HCT116 (cell line): ENCODE measurements around the gene ABL1. TPM values are rescaled to one million over a fixed set of nuclear protein-coding genes. Genes with fewer than 3 reads are reported as not detected.

Experiments used
- ATAC-seq: fragments of 200-7000 bp; cut with Tn5 transposase; 2 replicates; pipeline ENCODE4 v1.9.1; 2020; ENCODE audit warnings: mild to moderate bottlenecking, moderate library complexity
- BruUV-seq: library from RNA; stranded (reverse); fragments of 400-500 nt; replicated peaks from 2 replicates; lab custom pipeline; 2021; lab: Mats Ljungman, UMichigan
- CTCF ChIA-PET: fragments of 300-600 bp; sonication (Branson Sonifier 250); formaldehyde crosslinking; loops from one replicate; lab custom pipeline; 2021; ENCODE audit warnings: antibody characterized with exemption; lab: Charles Lee
- POLR2A ChIA-PET: fragments of 300-600, 350-600 bp; sonication (Branson Sonifier 250); formaldehyde crosslinking; loops from one replicate; lab custom pipeline; 2021; ENCODE audit warnings: antibody characterized with exemption; lab: Charles Lee
- RAD21 ChIA-PET, 2 experiments: fragments of 300-600 bp; sonication (Branson Sonifier 250); formaldehyde crosslinking; loops; one replicate each; lab custom pipeline; 2023; ENCODE audit warnings: low total read pairs in 2 of 2; ENCODE audit not compliant: uncharacterized antibody in 2 of 2, unreplicated experiment in 2 of 2, low non-redundant PET in 1 of 2; lab: Charles Lee
- DNase-seq: peaks from one replicate; pipeline ENCODE4 v3.0.0-alpha.2; 2010; ENCODE audit warnings: low read depth, low spot score
- H2AFZ ChIP-seq: fragments of 200-600 bp; shearing (Covaris generic), sonication (generic); 2 replicates; pipeline ENCODE4 v1.6.1; 2017; ENCODE audit warnings: low read depth, mixed run types, mixed read lengths, antibody characterized with exemption, low read length; ENCODE audit not compliant: poor library complexity, severe bottlenecking
- H3K27ac ChIP-seq: 2 replicates; pipeline ENCODE4 v1.5.1; 2012; ENCODE audit warnings: low read depth, low read length
- H3K27me3 ChIP-seq: fragments of 200-600 bp; sonication (generic); 2 replicates; pipeline ENCODE4 v1.6.1; 2016; ENCODE audit warnings: mixed run types, low read length, mixed read lengths; ENCODE audit not compliant: insufficient read depth
- H3K36me3 ChIP-seq, 2 experiments: fragments of 200-500 bp in 1 of 2; fragments of 200-600 bp in 1 of 2; sonication (Bioruptor generic) in 1 of 2; sonication (generic) in 1 of 2; 2 replicates each; pipeline versions ENCODE4 v1.5.1 to v1.6.1; 2014 to 2016; ENCODE audit warnings: low read length in 2 of 2, inconsistent platforms in 1 of 2, mixed read lengths in 1 of 2, mixed run types in 1 of 2; ENCODE audit not compliant: insufficient read depth in 2 of 2, control insufficient read depth in 1 of 2
- H3K4me1 ChIP-seq, 2 experiments: fragments of 200-600 bp in 1 of 2; sonication (generic) in 1 of 2; 2 replicates each; pipeline versions ENCODE4 v1.5.1 to v1.6.1; 2012 to 2017; ENCODE audit warnings: low read length in 2 of 2, inconsistent platforms in 1 of 2, mild to moderate bottlenecking in 1 of 2, mixed read lengths in 1 of 2, mixed run types in 1 of 2, moderate library complexity in 1 of 2; ENCODE audit not compliant: insufficient read depth in 2 of 2, control insufficient read depth in 1 of 2
- H3K4me2 ChIP-seq: fragments of 200-600 bp; sonication (generic); 2 replicates; pipeline ENCODE4 v1.6.1; 2017; ENCODE audit warnings: mixed run types, low read length, mixed read lengths
- H3K4me3 ChIP-seq, 2 experiments: fragments of 200-600 bp in 1 of 2; sonication (generic) in 1 of 2; replicated peaks in 1 of 2; 2 replicates each; pipeline ENCODE4 v1.5.1; 2011 to 2016; ENCODE audit warnings: low read length in 2 of 2, control low read depth in 1 of 2, low read depth in 1 of 2, mild to moderate bottlenecking in 1 of 2, mixed read lengths in 1 of 2, mixed run types in 1 of 2
- H3K79me2 ChIP-seq: fragments of 200-600 bp; sonication (generic); 2 replicates; pipeline ENCODE4 v1.6.1; 2017; ENCODE audit warnings: mild to moderate bottlenecking, mixed run types, low read length, moderate library complexity, mixed read lengths; ENCODE audit not compliant: insufficient read depth
- H3K9ac ChIP-seq: fragments of 200-600 bp; sonication (generic); 2 replicates; pipeline ENCODE4 v1.6.1; 2016; ENCODE audit warnings: low read length, mixed read lengths
- H3K9me2 ChIP-seq: fragments of 200-600 bp; sonication (generic), shearing (Covaris generic); 2 replicates; pipeline ENCODE4 v1.6.1; 2017; ENCODE audit warnings: mixed run types, mild to moderate bottlenecking, moderate library complexity; ENCODE audit not compliant: insufficient read depth
- H3K9me3 ChIP-seq, 2 experiments: fragments of 200-500 bp in 1 of 2; fragments of 200-600 bp in 1 of 2; sonication (Bioruptor generic) in 1 of 2; sonication (generic) in 1 of 2; 2 replicates each; pipeline ENCODE4 v1.6.1; 2014 to 2017; ENCODE audit warnings: low read length in 2 of 2, mixed read lengths in 2 of 2, inconsistent platforms in 1 of 2, low read depth in 1 of 2, mild to moderate bottlenecking in 1 of 2, mixed run types in 1 of 2, moderate library complexity in 1 of 2; ENCODE audit not compliant: control insufficient read depth in 1 of 2, insufficient read depth in 1 of 2
- H4K20me1 ChIP-seq: fragments of 200-600 bp; sonication (generic), shearing (Covaris generic); 2 replicates; pipeline ENCODE4 v1.6.1; 2017; ENCODE audit warnings: mixed run types, mild to moderate bottlenecking, moderate library complexity; ENCODE audit not compliant: insufficient read depth
- ATF3 ChIP-seq: IDR thresholded peaks from 2 replicates; pipeline ENCODE4 v1.6.1; 2012
- CBX3 ChIP-seq: IDR thresholded peaks from 2 replicates; pipeline ENCODE4 v1.6.1; 2012; ENCODE audit warnings: low read depth
- CEBPB ChIP-seq: IDR thresholded peaks from 2 replicates; pipeline ENCODE4 v1.6.1; 2012; ENCODE audit warnings: low read depth
- CTCF ChIP-seq, 3 experiments: fragments of 200-600 bp in 1 of 3; sonication (generic) in 1 of 3; IDR thresholded peaks in 2 of 3; conservative IDR thresholded peaks in 1 of 3; 2 replicates each; pipeline ENCODE4 v1.5.1; 2012 to 2017; ENCODE audit warnings: low read depth in 2 of 3, low read length in 2 of 3, antibody characterized with exemption in 1 of 3, borderline replicate concordance in 1 of 3, control low read depth in 1 of 3, mild to moderate bottlenecking in 1 of 3, mixed read lengths in 1 of 3, mixed run types in 1 of 3, moderate library complexity in 1 of 3; ENCODE audit not compliant: insufficient read depth in 1 of 3
- EGR1 ChIP-seq: IDR thresholded peaks from 2 replicates; pipeline ENCODE4 v1.6.1; 2012; ENCODE audit warnings: low read depth
- EZH2 ChIP-seq: fragments of 200-600 bp; sonication (generic); IDR thresholded peaks from 2 replicates; pipeline ENCODE4 v1.6.1; 2017; ENCODE audit warnings: antibody characterized with exemption, mixed run types
- EZH2phosphoT487 ChIP-seq: fragments of 200-600 bp; IDR thresholded peaks from 2 replicates; pipeline ENCODE4 v1.6.1; 2018; ENCODE audit warnings: antibody characterized with exemption, borderline replicate concordance
- JUND ChIP-seq: IDR thresholded peaks from 2 replicates; pipeline ENCODE4 v1.6.1; 2012
- MAX ChIP-seq: IDR thresholded peaks from 2 replicates; pipeline ENCODE4 v1.6.1; 2012
- POLR2A ChIP-seq: IDR thresholded peaks from 2 replicates; pipeline ENCODE4 v1.7.0; 2011; ENCODE audit warnings: borderline replicate concordance; ENCODE audit not compliant: insufficient read depth, insufficient read length; ENCODE audit errors: extremely low read depth
- POLR2AphosphoS5 ChIP-seq: IDR thresholded peaks from 2 replicates; pipeline ENCODE4 v1.6.1; 2011; ENCODE audit warnings: mild to moderate bottlenecking, low read depth, low read length, moderate library complexity
- REST ChIP-seq: IDR thresholded peaks from 2 replicates; pipeline ENCODE4 v1.6.1; 2012; ENCODE audit warnings: low read depth
- SRF ChIP-seq: IDR thresholded peaks from 2 replicates; pipeline ENCODE4 v1.6.1; 2012; ENCODE audit warnings: low read depth
- TCF7L2 ChIP-seq: IDR thresholded peaks from 2 replicates; pipeline ENCODE4 v1.7.0; 2011; ENCODE audit warnings: borderline replicate concordance, inconsistent platforms; ENCODE audit not compliant: insufficient read depth, insufficient read length; ENCODE audit errors: extremely low read depth
- ZBTB33 ChIP-seq: IDR thresholded peaks from 2 replicates; pipeline ENCODE4 v1.6.1; 2011; ENCODE audit warnings: mild to moderate bottlenecking, low read length, moderate library complexity; ENCODE audit not compliant: insufficient replicate concordance; ENCODE audit errors: extremely low read depth
- ZFX ChIP-seq: fragments of 450-650 bp; IDR thresholded peaks from 2 replicates; pipeline ENCODE4 v1.6.1; 2017
- intact Hi-C: fragments of 100-400 bp; cut with micrococcal nuclease; formaldehyde crosslinking; loops from 2 replicates; pipeline ENCODE4 v1.10.0; 2022
- total RNA-seq: library from RNA; stranded (reverse); gene quantifications from one replicate; pipeline ENCODE4 v1.2.1, GENCODE V29; 2021; ENCODE audit not compliant: unreplicated experiment

ABL1 gene
- total RNA-seq, 1 experiment from 2014 or later: 54.7 TPM

GRCh38 chr9:130785940-130786508 is 49.0 kb upstream of the ABL1 start:
- no peak overlapping the region for H3K4me2 ChIP-seq
- ATAC-seq: no peak
- no peaks in the 10 kb centered on the region for H3K27me3 ChIP-seq
- H4K20me1 ChIP-seq: no peaks in the 10 kb centered on the region
- no peak overlapping the region for H3K9ac ChIP-seq
- H2AFZ ChIP-seq: no peak overlapping the region
- peaks cover 5 to 13% of the 10 kb centered on the region in 2 experiments; a peak in 3 of 4 replicates for H3K9me3 ChIP-seq
- H3K79me2 ChIP-seq: peaks cover 24% of the 10 kb centered on the region
- H3K9me2 ChIP-seq: no peaks in the 10 kb centered on the region
- intact Hi-C loops: loop anchor here (10.0 kb wide), 1 partner anchor 219 kb away; the partner anchor contains the start of gene LAMC3
- TF ChIP-seq ZFX (no peak), SRF (no peak), TCF7L2 (no peak), EZH2phosphoT487 (no peak), CBX3 (no peak), JUND (no peak), EGR1 (no peak), POLR2A (no peak), REST (no peak), CEBPB (no peak), POLR2AphosphoS5 (no peak), EZH2 (no peak), ATF3 (no peak), ZBTB33 (no peak), MAX (no peak), CTCF (IDR thresholded peaks at IDR 0.05 in 2 of 3, conservative IDR thresholded peaks at IDR 0.05 in 1 of 3; ENCODE audit: borderline replicate concordance in 1 of 3, insufficient read depth in 1 of 3, low read depth in 2 of 3, low read length in 2 of 3) (no peak)
- TF ChIP-seq, all 23 proteins: peak for 0
- no peak overlapping the region for H3K27ac ChIP-seq
- H3K4me1 ChIP-seq: no peaks in the 10 kb centered on the region; a peak in 1 of 4 replicates
- BruUV-seq: no TSS peak
- H3K36me3 ChIP-seq: no peaks in the 10 kb centered on the region
- no peak for DNase-seq
- no peak overlapping the region for H3K4me3 ChIP-seq
- CTCF ChIA-PET: no interaction called here
- POLR2A ChIA-PET: interaction anchor here (0.7 kb wide), 1 partner anchor 16 kb away, joined by 3 read pairs; no protein-coding TSS in a partner anchor
- RAD21 ChIA-PET: no interaction called here
